ENCODE results near the gene CSNK1G1.

- TF ChIP-seq CTCF (IDR thresholded peaks at IDR 0.05 in 8 of 11, conservative IDR thresholded peaks at IDR 0.05 in 3 of 11) = no peak
- TF ChIP-seq POLR2A (IDR thresholded peaks at IDR 0.05) = no peak
Observed at GRCh38 chr15:64236156-64236894, 119.6 kb downstream of the CSNK1G1 start.
